Measurements from ENCODE around the gene TRPM3.

The TRPM3 gene

GRCh38 chr9:70941191-70941590 is 180.2 kb downstream of the TRPM3 start:
- no peak for DNase-seq

DNA sequence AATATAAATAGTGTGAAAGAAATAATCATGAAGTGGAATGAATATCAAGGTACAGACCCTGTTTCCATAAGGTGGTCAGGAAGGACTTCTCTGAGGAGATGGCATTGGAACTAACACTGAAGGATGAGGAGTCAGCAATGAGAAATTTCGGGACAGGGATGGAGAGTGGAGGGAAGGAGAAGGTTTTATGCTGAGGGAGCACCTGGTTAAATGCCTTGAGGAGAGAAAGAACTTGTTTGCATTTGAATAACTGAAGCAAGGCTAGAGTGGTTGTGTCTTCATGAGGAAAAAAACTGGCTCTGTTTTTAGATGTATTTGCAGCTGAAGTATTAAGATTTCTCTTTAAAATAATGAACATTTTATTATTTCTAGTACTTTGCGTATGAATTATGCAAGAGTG is 180.8 kb downstream of the TRPM3 start:
- no peak for DNase-seq

GRCh38 chr9:70936536-70936935 is 184.9 kb downstream of the TRPM3 start:
- DNase-seq: no peak

DNA sequence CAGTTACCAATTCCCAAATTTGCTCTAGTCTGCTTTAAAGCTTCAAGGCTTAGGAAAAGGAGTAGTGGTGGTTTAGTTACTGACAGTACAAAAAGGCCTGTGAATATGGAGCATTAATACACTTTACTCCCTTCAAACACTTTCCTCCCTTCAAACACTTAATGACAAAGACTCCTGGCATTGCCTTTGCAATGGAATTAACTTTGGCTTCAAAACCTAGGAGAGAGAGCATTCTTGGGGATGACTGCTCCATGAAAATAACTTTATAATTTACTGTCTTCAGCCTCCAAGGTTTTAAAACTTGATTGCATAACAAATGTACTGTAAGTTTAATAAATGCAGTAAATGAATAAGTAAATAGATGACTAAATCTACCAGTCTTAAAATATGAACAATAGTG is 185.6 kb downstream of the TRPM3 start:
- DNase-seq: no peak

DNA sequence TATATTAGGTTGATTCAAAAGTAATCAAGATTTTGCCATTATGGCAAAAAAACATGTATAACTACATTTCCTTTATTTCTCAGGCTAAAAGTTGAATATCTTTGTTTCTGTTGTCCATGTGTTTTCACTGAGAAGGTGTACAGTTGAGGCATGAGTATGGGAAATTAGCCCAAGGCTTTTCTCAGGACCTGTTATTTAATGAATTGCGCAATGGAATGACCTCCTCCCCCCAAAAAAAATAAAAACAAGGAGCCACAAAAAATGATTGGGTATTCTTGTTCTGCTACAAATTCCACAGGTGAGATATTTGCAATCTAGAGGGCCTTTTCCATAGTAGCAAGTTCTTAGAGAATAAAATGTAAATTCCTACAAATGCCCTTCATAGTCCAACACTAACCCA is 186.8 kb downstream of the TRPM3 start:
- DNase-seq: no peak

- no peak for DNase-seq
Observed at GRCh38 chr9:70933321-70933720, 188.1 kb downstream of the TRPM3 start.

DNA sequence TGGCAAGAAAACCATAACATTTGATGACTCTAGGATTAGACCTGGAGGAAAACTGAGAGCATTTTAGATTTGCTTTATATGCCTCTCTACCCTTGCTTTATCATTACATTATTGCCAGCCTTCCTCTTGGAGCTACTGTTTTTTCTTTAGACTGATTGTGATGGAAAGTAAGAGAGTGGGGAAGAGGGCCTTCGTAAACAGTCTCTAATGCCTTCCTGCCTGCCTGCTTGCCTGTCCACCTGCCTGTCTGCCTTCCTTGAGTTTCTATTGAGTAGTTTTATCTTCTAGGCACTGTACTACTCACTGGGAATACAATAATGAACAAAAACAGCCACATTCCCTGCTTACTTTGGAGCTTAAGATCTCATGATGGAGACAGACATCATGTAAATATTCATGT is 189.3 kb downstream of the TRPM3 start:
- no peak for DNase-seq

DNA sequence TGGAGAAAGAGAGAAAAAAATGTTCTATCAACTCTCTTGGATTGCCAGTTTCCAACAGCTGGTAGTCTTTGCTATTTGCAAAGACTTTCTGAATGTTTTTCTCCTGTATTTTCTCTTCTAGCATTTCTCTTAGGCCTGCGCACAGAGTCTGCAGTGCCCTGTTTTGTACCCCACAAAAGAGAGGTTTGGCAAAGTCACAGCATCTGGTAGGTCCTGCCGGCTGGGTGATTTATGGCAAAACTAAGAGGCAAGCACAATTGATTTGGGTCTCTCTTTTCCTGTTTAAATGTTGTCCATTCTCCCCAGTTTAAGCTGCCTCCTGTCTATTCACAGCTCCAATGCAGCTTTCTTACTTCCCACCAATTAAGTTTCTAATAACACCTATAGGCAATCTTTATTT is 193.9 kb downstream of the TRPM3 start:
- no peak for DNase-seq

GRCh38 chr9:70924895-70925547 is 196.4 kb downstream of the TRPM3 start:
- DNase-seq: peak; percentile 3

- DNase-seq: no peak
Observed at GRCh38 chr9:70924380-70924779, 197.0 kb downstream of the TRPM3 start.

- no peak for DNase-seq
Observed at GRCh38 chr9:70923961-70924360, 197.5 kb downstream of the TRPM3 start.

GRCh38 chr9:70921136-70921535 is 200.3 kb downstream of the TRPM3 start:
- no peak for DNase-seq

DNA sequence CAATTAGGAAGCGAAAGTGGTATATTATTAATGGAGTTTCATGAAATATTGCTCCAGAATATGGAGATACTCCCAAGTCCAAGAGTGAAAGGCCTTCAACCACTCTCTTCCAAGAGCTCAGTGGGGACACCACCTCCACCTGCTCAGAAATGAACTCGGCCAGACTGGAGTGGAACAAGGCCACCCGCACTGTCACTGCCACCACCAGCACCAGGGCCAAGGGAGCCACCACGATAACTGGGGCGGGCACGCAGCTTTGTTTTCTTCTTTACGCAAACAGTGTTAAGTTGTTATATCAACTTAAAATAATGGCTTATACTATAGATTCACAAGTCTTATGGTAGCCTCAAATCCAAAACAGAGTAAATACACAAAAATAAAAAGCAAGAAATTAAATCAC is 204.1 kb downstream of the TRPM3 start:
- DNase-seq: no peak

GRCh38 chr9:70911791-70912190 is 209.6 kb downstream of the TRPM3 start:
- DNase-seq: no peak

- DNase-seq: no peak
Observed at GRCh38 chr9:70910598-70910997, 210.8 kb downstream of the TRPM3 start.

DNA sequence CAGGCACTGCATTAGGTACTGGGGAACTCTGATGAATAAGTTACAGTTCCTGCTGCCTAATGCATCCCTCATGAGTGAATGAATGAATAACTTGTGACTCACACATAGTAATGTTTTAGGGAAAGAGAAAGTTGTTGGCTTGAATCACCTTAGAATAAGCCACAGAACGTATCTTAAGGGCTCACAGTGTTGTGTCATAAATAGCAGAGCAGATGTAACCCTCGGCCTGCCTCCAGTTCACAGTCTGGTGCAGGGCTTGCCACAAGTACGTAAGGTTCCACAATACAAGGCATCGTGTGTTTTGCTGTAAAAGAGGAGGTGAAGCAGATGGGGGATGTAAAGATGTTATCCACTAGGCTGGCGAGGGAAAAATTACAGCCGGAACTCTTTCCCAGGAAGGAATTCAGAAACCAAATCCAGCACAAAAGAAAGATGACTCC is 218.7 kb downstream of the TRPM3 start:
- no peak for DNase-seq

GRCh38 chr9:70902171-70902570 is 219.2 kb downstream of the TRPM3 start:
- no peak for DNase-seq

DNA sequence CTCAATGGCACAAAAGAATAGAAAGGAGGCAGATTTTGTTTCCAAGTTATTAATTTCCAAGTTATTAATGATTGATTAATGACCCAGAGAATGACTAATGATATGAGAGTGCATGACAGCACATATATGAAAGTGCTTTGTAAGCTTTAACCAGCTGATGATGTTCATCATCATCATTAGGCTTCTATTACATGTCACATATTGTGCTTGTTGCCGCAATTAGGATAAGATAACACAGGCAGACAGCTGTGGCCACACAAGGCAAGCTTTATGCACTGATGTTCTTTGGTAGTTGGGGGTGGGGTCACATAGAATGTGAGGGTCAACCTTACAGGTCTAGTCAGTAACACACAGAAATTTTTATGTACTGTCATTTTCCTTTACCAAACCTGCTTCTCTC is 219.7 kb downstream of the TRPM3 start:
- no peak for DNase-seq

GRCh38 chr9:70901013-70901412 is 220.4 kb downstream of the TRPM3 start:
- no peak for DNase-seq

DNA sequence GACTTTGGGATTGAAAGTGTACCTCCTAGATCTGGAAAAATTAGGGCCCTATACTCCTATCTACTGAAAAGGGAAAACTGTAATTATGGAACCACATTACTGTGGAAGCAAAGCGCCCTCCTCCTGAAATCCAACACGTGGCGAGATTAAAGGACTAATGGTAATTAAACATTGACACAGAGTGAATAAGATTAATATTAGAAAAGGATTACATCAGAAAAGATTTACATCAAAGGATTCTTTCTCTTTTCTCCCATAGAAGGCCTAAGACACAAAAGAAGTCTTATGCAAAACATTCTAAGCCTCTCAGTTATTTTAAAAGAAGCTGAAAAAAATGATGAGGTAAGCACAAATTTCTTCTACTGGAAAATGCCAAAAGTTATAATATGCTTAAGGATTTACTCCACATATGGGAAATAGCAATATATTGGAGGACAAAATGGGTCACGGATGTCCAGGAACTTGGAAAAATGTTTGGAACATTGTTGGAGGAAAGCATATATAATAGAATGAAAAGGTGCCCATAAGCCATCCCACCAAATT is 227.8 kb downstream of the TRPM3 start:
- no peak for DNase-seq

DNA sequence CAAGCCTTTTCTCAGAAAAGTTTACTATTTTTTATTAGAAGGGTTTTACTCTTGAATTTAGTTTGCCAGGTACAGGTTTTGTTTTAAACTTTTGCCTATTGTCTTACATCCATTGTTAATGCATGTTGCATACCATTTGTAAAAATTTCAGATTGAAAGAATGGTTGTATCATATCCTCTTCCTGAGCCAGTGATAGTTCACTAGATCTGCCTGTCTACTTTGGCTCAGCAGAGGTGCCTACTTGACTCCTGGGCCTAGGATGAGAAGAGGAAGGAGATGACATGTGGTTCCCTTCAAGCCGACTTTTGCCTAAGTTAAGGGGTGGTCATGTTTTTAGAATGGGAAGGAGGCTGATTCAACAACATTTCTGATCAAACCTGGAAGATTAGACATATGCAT is 232.9 kb downstream of the TRPM3 start:
- no peak for DNase-seq

DNA sequence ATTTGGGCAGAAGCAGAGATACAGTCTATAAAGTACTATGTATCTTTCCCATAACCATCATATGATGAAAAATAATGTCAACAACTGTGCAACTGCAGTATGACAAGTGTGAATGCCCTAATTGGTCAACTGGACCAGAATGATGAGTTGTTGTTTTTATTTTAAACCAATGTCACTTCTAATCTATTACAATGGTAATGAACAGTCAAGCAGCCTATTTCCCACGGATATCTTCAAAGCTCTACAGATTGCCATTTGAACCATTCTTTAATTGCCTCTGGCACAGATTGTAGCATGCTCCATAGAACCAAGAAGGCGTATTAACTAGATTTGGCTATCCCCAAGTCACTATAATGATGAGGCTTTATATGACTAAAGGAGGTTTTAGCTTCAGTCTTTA is 233.6 kb downstream of the TRPM3 start:
- DNase-seq: no peak

GRCh38 chr9:70883963-70884793 is 237.2 kb downstream of the TRPM3 start:
- no peak for DNase-seq

GRCh38 chr9:70883056-70883455 is 238.4 kb downstream of the TRPM3 start:
- DNase-seq: no peak
